IPS-11a (cell line): ENCODE results near the gene CSF2RB.

Experiments used
- H3K4me3 ChIP-seq: one replicate; pipeline ENCODE4 v1.5.1; 2013; ENCODE audit warnings: low read depth, low read length, control low read depth

Gene CSF2RB

GRCh38 chr22:36934418-36935312, 21.2 kb downstream of the CSF2RB start:
- no peak overlapping the region for H3K4me3 ChIP-seq

GRCh38 chr22:36935313-36935610, 21.8 kb downstream of the CSF2RB start:
- H3K4me3 ChIP-seq: no peak overlapping the region

- no peak overlapping the region for H3K4me3 ChIP-seq
These were observed 22.3 kb downstream of the CSF2RB start for GRCh38 chr22:36935694-36936093.

GRCh38 chr22:36936362-36937116, 23.1 kb downstream of the CSF2RB start:
- no peak overlapping the region for H3K4me3 ChIP-seq

GRCh38 chr22:36937319-36938027, 24.0 kb downstream of the CSF2RB start:
- no peak overlapping the region for H3K4me3 ChIP-seq

GRCh38 chr22:36938028-36938425, 24.6 kb downstream of the CSF2RB start:
- H3K4me3 ChIP-seq: no peak overlapping the region

- H3K4me3 ChIP-seq: no peak overlapping the region
These were observed 25.5 kb downstream of the CSF2RB start for GRCh38 chr22:36938886-36939285.

- no peak overlapping the region for H3K4me3 ChIP-seq
These were observed 27.2 kb downstream of the CSF2RB start for GRCh38 chr22:36940676-36941075.

- H3K4me3 ChIP-seq: no peak overlapping the region
These were observed 29.1 kb downstream of the CSF2RB start for GRCh38 chr22:36942556-36942955.

GRCh38 chr22:36946421-36947158, 33.2 kb downstream of the CSF2RB start:
- no peak overlapping the region for H3K4me3 ChIP-seq

GRCh38 chr22:36948273-36949225, 35.1 kb downstream of the CSF2RB start:
- no peak overlapping the region for H3K4me3 ChIP-seq

GRCh38 chr22:36950797-36951590, 37.6 kb downstream of the CSF2RB start:
- H3K4me3 ChIP-seq: no peak overlapping the region

GRCh38 chr22:36951746-36952145, 38.3 kb downstream of the CSF2RB start:
- H3K4me3 ChIP-seq: no peak overlapping the region

- H3K4me3 ChIP-seq: no peak overlapping the region
These were observed 40.0 kb downstream of the CSF2RB start for GRCh38 chr22:36953239-36954080.

- H3K4me3 ChIP-seq: no peak overlapping the region
These were observed 41.0 kb downstream of the CSF2RB start for GRCh38 chr22:36954251-36955014.

- H3K4me3 ChIP-seq: no peak overlapping the region
These were observed 42.3 kb downstream of the CSF2RB start for GRCh38 chr22:36955691-36956090.

- H3K4me3 ChIP-seq: no peak overlapping the region
These were observed 44.9 kb downstream of the CSF2RB start for GRCh38 chr22:36958366-36958765.
